HepG2 (cell line): ENCODE results near the gene GFRA4. TPM values are rescaled to one million over a fixed set of nuclear protein-coding genes. Genes with fewer than 3 reads are reported as not detected.

Experiments used
- ATF7-NPFF ChIP-seq: sonication (generic); formaldehyde crosslinking; IDR thresholded peaks from 2 replicates; pipeline ENCODE4 v1.8.1; 2023; ENCODE audit warnings: mild to moderate bottlenecking, low read depth, missing genetic modification reagents, moderate library complexity
- FOSL2 ChIP-seq: sonication (generic); formaldehyde crosslinking; IDR thresholded peaks from 2 replicates; pipeline ENCODE4 v1.4.0; 2020; ENCODE audit warnings: missing genetic modification reagents
- GABPB1 ChIP-seq: IDR thresholded peaks from 2 replicates; pipeline ENCODE4 v1.6.1; 2016; ENCODE audit warnings: mild to moderate bottlenecking, missing genetic modification reagents, moderate library complexity, missing compliant biosample characterization
- HOXA3 ChIP-seq: sonication (generic); formaldehyde crosslinking; IDR thresholded peaks from 2 replicates; pipeline ENCODE4 v1.5.0; 2020; ENCODE audit warnings: missing genetic modification reagents
- KLF11 ChIP-seq: IDR thresholded peaks from 2 replicates; pipeline ENCODE4 v1.6.1; 2016; ENCODE audit warnings: missing compliant biosample characterization
- PAX8 ChIP-seq: sonication (generic); formaldehyde crosslinking; IDR thresholded peaks from 2 replicates; pipeline ENCODE4 v1.8.0; 2022; ENCODE audit warnings: mild to moderate bottlenecking, missing genetic modification reagents, borderline replicate concordance
- ZNF615 ChIP-seq: sonication (generic); formaldehyde crosslinking; IDR thresholded peaks from 2 replicates; pipeline ENCODE4 v1.5.0; 2020; ENCODE audit warnings: mild to moderate bottlenecking, missing genetic modification reagents, borderline replicate concordance
- polyA plus RNA-seq, 8 experiments: library from polyadenylated mRNA; depleted of rRNA in 3 of 8; stranded (reverse) in 7 of 8; unstranded in 1 of 8; fragments of >200 nt; fragmentation: Illumina TruSeq in 4 of 8; extraction: Trizol in 4 of 8; gene quantifications; 2 replicates each; pipeline versions ENCODE4 v1.2.1 to v1.2.3, GENCODE V29; 2011 to 2016; ENCODE audit warnings: low read depth in 4 of 8, missing spikeins in 1 of 8, mixed read lengths in 1 of 8; ENCODE audit not compliant: insufficient read depth in 1 of 8
- total RNA-seq, 5 experiments: library from RNA; depleted of rRNA; stranded (reverse); fragments of >200 nt; fragmentation: Illumina TruSeq; extraction: Trizol; gene quantifications; 2 replicates each; pipeline ENCODE4 v1.2.3, GENCODE V29; 2016; ENCODE audit warnings: low read depth in 1 of 5
- TF ChIP-seq, protein P1 (sequence below), 2 experiments: sonication (generic) in 1 of 2; formaldehyde crosslinking in 1 of 2; IDR thresholded peaks; 2 replicates each; pipeline versions ENCODE4 v1.4.0 to v1.6.1; 2016 to 2020; ENCODE audit warnings: borderline replicate concordance in 1 of 2, low read depth in 1 of 2, mild to moderate bottlenecking in 1 of 2, missing genetic modification reagents in 1 of 2
- TF ChIP-seq, protein P2 (sequence below): sonication (generic); formaldehyde crosslinking; IDR thresholded peaks from 2 replicates; pipeline ENCODE4 v1.5.0; 2020; ENCODE audit warnings: mild to moderate bottlenecking, missing genetic modification reagents, borderline replicate concordance
- TF ChIP-seq, protein P3 (sequence below): sonication (generic); formaldehyde crosslinking; IDR thresholded peaks from one replicate; pipeline ENCODE4 v1.5.1; 2020; ENCODE audit warnings: mild to moderate bottlenecking, missing genetic modification reagents; ENCODE audit errors: not compliant biosample characterization
- TF ChIP-seq, protein P4 (sequence below): sonication (generic); formaldehyde crosslinking; IDR thresholded peaks from 2 replicates; pipeline ENCODE4 v1.4.0; 2020; ENCODE audit warnings: mild to moderate bottlenecking, missing genetic modification reagents

The GFRA4 gene
- total and polyA plus RNA-seq, 2 of the 13 experiments (the other 11 are each of a cell fraction or from before 2014, with no cell fraction given), result not detected

DNA sequence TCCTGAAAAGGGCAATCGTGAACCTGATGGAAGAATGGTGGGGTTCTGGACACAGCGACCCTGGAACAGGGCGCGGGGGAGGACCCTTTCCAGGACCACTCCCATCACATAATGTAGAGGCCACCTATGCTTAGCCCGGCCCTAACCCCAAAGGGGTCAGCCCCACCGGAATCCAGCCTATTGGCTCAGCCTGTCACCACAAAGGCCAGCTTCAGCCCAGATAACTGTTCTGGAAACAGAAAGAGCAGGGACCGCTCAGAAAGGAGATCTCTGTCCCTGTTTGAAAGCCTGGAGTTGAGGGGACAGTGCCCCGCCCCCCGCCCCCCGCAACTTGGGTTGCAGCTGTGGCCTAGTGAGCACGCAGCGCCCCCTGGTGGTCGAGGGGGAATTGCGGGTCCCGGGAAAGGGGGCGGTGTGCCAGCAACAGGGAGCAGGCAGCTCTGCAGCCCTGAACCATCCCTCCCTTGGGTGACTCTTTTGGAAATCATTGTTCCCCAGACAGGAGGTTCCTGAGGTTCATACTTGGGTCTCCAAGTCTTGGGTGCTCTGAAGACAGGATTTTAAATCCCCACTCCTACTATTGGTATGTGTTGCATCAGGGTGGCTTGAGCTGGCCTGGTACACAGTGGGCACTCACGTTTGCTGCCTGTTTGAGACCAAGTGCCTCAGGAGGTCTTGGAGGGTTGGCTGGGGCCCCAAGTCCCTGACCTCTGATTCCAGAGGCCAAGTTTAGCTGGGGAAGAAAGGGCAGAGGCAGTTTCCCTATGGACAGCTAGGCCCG, 47.7 kb upstream of the GFRA4 start (continued):
- TF ChIP-seq, protein P1, sequence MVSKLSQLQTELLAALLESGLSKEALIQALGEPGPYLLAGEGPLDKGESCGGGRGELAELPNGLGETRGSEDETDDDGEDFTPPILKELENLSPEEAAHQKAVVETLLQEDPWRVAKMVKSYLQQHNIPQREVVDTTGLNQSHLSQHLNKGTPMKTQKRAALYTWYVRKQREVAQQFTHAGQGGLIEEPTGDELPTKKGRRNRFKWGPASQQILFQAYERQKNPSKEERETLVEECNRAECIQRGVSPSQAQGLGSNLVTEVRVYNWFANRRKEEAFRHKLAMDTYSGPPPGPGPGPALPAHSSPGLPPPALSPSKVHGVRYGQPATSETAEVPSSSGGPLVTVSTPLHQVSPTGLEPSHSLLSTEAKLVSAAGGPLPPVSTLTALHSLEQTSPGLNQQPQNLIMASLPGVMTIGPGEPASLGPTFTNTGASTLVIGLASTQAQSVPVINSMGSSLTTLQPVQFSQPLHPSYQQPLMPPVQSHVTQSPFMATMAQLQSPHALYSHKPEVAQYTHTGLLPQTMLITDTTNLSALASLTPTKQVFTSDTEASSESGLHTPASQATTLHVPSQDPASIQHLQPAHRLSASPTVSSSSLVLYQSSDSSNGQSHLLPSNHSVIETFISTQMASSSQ (IDR thresholded peaks at IDR 0.05; ENCODE audit: low read depth), result no peak
- TF ChIP-seq, protein P1 (CRISPR knock-in tag; IDR thresholded peaks at IDR 0.05; ENCODE audit: borderline replicate concordance), result no peak
- TF ChIP-seq FOSL2, result peak; percentile 30; the same call in 1 of the 2 replicates
- TF ChIP-seq, protein P2, sequence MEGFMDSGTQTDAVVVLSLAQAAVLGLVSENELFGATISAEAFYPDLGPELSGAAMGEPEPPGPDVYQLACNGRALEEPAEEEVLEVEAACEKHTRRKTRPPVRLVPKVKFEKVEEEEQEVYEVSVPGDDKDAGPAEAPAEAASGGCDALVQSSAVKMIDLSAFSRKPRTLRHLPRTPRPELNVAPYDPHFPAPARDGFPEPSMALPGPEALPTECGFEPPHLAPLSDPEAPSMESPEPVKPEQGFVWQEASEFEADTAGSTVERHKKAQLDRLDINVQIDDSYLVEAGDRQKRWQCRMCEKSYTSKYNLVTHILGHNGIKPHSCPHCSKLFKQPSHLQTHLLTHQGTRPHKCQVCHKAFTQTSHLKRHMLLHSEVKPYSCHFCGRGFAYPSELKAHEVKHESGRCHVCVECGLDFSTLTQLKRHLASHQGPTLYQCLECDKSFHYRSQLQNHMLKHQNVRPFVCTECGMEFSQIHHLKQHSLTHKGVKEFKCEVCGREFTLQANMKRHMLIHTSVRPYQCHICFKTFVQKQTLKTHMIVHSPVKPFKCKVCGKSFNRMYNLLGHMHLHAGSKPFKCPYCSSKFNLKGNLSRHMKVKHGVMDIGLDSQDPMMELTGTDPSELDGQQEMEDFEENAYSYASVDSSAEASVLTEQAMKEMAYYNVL (CRISPR knock-in tag), result no peak
- TF ChIP-seq PAX8 (CRISPR knock-in tag), result no peak
- no peak for TF ChIP-seq KLF11 (CRISPR knock-in tag)
- TF ChIP-seq, protein P3, sequence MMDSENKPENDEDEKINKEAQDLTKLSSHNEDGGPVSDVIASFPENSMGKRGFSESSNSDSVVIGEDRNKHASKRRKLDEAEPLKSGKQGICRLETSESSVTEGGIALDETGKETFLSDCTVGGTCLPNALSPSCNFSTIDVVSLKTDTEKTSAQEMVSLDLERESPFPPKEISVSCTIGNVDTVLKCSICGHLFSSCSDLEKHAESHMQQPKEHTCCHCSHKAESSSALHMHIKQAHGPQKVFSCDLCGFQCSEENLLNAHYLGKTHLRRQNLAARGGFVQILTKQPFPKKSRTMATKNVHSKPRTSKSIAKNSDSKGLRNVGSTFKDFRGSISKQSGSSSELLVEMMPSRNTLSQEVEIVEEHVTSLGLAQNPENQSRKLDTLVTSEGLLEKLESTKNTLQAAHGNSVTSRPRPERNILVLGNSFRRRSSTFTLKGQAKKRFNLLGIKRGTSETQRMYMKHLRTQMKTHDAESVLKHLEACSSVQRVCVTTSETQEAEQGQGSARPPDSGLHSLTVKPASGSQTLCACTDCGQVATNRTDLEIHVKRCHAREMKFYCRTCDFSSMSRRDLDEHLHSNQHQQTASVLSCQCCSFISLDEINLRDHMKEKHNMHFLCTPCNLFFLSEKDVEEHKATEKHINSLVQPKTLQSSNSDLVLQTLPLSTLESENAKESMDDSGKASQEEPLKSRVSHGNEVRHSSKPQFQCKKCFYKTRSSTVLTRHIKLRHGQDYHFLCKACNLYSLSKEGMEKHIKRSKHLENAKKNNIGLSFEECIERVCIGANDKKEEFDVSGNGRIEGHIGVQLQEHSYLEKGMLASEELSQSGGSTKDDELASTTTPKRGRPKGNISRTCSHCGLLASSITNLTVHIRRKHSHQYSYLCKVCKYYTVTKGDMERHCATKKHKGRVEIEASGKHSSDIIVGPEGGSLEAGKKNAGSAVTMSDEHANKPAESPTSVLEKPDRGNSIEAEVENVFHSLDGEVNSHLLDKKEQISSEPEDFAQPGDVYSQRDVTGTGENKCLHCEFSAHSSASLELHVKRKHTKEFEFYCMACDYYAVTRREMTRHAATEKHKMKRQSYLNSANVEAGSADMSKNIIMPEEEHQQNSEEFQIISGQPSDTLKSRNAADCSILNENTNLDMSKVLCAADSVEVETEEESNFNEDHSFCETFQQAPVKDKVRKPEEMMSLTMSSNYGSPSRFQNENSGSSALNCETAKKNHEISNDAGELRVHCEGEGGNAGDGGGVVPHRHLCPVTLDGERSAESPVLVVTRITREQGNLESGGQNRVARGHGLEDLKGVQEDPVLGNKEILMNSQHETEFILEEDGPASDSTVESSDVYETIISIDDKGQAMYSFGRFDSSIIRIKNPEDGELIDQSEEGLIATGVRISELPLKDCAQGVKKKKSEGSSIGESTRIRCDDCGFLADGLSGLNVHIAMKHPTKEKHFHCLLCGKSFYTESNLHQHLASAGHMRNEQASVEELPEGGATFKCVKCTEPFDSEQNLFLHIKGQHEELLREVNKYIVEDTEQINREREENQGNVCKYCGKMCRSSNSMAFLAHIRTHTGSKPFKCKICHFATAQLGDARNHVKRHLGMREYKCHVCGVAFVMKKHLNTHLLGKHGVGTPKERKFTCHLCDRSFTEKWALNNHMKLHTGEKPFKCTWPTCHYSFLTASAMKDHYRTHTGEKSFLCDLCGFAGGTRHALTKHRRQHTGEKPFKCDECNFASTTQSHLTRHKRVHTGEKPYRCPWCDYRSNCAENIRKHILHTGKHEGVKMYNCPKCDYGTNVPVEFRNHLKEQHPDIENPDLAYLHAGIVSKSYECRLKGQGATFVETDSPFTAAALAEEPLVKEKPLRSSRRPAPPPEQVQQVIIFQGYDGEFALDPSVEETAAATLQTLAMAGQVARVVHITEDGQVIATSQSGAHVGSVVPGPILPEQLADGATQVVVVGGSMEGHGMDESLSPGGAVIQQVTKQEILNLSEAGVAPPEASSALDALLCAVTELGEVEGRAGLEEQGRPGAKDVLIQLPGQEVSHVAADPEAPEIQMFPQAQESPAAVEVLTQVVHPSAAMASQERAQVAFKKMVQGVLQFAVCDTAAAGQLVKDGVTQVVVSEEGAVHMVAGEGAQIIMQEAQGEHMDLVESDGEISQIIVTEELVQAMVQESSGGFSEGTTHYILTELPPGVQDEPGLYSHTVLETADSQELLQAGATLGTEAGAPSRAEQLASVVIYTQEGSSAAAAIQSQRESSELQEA (CRISPR knock-in tag), result peak; percentile 61
- no peak for TF ChIP-seq ATF7-NPFF
- no peak for TF ChIP-seq ZNF615 (CRISPR knock-in tag)
- TF ChIP-seq HOXA3 (CRISPR knock-in tag), result 0 out of 2 replicates have a peak, but pooled peaks have one; percentile 15
- TF ChIP-seq GABPB1, result peak; percentile 51; the same call in 1 of the 2 replicates
- TF ChIP-seq, protein P4, sequence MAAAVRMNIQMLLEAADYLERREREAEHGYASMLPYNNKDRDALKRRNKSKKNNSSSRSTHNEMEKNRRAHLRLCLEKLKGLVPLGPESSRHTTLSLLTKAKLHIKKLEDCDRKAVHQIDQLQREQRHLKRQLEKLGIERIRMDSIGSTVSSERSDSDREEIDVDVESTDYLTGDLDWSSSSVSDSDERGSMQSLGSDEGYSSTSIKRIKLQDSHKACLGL (CRISPR knock-in tag), result no peak
